Measurements from ENCODE around the gene TMEM154. TPM values are rescaled to one million over a fixed set of nuclear protein-coding genes. Genes with fewer than 3 reads are reported as not detected.

The TMEM154 gene
- polyA plus RNA-seq, 1 of the 3 experiments (the other 2 are of a cell fraction), result 0.58 TPM

DNA sequence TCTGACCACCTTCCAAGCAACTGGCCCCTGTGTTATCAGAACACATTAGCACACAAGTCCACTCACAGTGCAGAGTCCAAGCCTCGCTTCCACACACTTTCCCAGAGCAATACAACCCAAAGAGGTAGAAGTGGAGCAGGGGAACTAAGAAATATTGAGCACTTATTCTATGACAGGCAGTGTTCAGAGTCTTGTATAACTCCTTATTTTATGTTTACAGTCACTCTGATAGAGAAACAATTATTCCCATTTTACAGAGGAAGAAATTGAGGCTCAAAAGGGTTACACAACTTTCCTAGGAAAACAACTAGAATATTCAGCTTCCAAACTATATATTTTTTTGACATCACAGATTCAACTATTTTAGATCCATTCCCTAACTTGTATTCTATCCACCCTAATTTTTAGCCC is 18.3 kb upstream of the TMEM154 start:
- no peaks in the 10 kb centered on the region for H3K79me2 ChIP-seq (ENCODE audit: insufficient read depth)
- no peaks in the 10 kb centered on the region for H3K9me2 ChIP-seq
- no peaks in the 10 kb centered on the region for H4K20me1 ChIP-seq (ENCODE audit: insufficient read depth)
- H3K36me3 ChIP-seq (replicated peaks in 1 of 2; ENCODE audit: control insufficient read depth in 1 of 2, insufficient read depth in 2 of 2, low read length in 1 of 2), result no peaks in the 10 kb centered on the region
- no peak overlapping the region for H2AFZ ChIP-seq (ENCODE audit: low read depth)
- no peaks in the 10 kb centered on the region for H3F3A ChIP-seq (replicated peaks; ENCODE audit: insufficient read depth)
- no peak overlapping the region for H3K4me3 ChIP-seq (ENCODE audit: low read depth in 2 of 2, low read length in 1 of 2)
- TF ChIP-seq, protein P1, sequence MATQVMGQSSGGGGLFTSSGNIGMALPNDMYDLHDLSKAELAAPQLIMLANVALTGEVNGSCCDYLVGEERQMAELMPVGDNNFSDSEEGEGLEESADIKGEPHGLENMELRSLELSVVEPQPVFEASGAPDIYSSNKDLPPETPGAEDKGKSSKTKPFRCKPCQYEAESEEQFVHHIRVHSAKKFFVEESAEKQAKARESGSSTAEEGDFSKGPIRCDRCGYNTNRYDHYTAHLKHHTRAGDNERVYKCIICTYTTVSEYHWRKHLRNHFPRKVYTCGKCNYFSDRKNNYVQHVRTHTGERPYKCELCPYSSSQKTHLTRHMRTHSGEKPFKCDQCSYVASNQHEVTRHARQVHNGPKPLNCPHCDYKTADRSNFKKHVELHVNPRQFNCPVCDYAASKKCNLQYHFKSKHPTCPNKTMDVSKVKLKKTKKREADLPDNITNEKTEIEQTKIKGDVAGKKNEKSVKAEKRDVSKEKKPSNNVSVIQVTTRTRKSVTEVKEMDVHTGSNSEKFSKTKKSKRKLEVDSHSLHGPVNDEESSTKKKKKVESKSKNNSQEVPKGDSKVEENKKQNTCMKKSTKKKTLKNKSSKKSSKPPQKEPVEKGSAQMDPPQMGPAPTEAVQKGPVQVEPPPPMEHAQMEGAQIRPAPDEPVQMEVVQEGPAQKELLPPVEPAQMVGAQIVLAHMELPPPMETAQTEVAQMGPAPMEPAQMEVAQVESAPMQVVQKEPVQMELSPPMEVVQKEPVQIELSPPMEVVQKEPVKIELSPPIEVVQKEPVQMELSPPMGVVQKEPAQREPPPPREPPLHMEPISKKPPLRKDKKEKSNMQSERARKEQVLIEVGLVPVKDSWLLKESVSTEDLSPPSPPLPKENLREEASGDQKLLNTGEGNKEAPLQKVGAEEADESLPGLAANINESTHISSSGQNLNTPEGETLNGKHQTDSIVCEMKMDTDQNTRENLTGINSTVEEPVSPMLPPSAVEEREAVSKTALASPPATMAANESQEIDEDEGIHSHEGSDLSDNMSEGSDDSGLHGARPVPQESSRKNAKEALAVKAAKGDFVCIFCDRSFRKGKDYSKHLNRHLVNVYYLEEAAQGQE (IDR thresholded peaks at IDR 0.05; ENCODE audit: low read depth, low read length), result no peak
- TF ChIP-seq TAF1 (IDR thresholded peaks at IDR 0.05; ENCODE audit: borderline replicate concordance, low read depth, low read length), result no peak
- TF ChIP-seq MEF2A (IDR thresholded peaks at IDR 0.05; ENCODE audit: borderline replicate concordance, low read depth), result no peak
- TF ChIP-seq FOXJ3 (CRISPR knock-in tag; IDR thresholded peaks at IDR 0.05), result no peak
- no peak for TF ChIP-seq ELF1 (IDR thresholded peaks at IDR 0.05)
- TF ChIP-seq, protein P2, sequence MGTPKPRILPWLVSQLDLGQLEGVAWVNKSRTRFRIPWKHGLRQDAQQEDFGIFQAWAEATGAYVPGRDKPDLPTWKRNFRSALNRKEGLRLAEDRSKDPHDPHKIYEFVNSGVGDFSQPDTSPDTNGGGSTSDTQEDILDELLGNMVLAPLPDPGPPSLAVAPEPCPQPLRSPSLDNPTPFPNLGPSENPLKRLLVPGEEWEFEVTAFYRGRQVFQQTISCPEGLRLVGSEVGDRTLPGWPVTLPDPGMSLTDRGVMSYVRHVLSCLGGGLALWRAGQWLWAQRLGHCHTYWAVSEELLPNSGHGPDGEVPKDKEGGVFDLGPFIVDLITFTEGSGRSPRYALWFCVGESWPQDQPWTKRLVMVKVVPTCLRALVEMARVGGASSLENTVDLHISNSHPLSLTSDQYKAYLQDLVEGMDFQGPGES (IDR thresholded peaks at IDR 0.05; ENCODE audit: low read depth, low read length), result no peak
- TF ChIP-seq GABPA (IDR thresholded peaks at IDR 0.05; ENCODE audit: low read depth), result no peak
- no peak for TF ChIP-seq FOSL2 (IDR thresholded peaks at IDR 0.05; ENCODE audit: borderline replicate concordance, low read depth)
- TF ChIP-seq RXRA (IDR thresholded peaks at IDR 0.05; ENCODE audit: borderline replicate concordance, low read depth), result no peak
- TF ChIP-seq RFX5 (IDR thresholded peaks at IDR 0.05; ENCODE audit: low read length), result no peak
- TF ChIP-seq, protein P3, sequence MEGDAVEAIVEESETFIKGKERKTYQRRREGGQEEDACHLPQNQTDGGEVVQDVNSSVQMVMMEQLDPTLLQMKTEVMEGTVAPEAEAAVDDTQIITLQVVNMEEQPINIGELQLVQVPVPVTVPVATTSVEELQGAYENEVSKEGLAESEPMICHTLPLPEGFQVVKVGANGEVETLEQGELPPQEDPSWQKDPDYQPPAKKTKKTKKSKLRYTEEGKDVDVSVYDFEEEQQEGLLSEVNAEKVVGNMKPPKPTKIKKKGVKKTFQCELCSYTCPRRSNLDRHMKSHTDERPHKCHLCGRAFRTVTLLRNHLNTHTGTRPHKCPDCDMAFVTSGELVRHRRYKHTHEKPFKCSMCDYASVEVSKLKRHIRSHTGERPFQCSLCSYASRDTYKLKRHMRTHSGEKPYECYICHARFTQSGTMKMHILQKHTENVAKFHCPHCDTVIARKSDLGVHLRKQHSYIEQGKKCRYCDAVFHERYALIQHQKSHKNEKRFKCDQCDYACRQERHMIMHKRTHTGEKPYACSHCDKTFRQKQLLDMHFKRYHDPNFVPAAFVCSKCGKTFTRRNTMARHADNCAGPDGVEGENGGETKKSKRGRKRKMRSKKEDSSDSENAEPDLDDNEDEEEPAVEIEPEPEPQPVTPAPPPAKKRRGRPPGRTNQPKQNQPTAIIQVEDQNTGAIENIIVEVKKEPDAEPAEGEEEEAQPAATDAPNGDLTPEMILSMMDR (IDR thresholded peaks at IDR 0.05), result no peak
- TF ChIP-seq, protein P4, sequence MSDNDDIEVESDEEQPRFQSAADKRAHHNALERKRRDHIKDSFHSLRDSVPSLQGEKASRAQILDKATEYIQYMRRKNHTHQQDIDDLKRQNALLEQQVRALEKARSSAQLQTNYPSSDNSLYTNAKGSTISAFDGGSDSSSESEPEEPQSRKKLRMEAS (IDR thresholded peaks at IDR 0.05; ENCODE audit: low read depth), result no peak
- TF ChIP-seq, protein P5, sequence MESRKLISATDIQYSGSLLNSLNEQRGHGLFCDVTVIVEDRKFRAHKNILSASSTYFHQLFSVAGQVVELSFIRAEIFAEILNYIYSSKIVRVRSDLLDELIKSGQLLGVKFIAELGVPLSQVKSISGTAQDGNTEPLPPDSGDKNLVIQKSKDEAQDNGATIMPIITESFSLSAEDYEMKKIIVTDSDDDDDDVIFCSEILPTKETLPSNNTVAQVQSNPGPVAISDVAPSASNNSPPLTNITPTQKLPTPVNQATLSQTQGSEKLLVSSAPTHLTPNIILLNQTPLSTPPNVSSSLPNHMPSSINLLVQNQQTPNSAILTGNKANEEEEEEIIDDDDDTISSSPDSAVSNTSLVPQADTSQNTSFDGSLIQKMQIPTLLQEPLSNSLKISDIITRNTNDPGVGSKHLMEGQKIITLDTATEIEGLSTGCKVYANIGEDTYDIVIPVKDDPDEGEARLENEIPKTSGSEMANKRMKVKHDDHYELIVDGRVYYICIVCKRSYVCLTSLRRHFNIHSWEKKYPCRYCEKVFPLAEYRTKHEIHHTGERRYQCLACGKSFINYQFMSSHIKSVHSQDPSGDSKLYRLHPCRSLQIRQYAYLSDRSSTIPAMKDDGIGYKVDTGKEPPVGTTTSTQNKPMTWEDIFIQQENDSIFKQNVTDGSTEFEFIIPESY (IDR thresholded peaks at IDR 0.05; ENCODE audit: borderline replicate concordance, low read depth), result no peak
- TF ChIP-seq CHD2 (IDR thresholded peaks at IDR 0.05; ENCODE audit: low read length, partially characterized antibody), result no peak
- TF ChIP-seq MXI1 (IDR thresholded peaks at IDR 0.05; ENCODE audit: low read depth, low read length), result no peak
- TF ChIP-seq, protein P6, sequence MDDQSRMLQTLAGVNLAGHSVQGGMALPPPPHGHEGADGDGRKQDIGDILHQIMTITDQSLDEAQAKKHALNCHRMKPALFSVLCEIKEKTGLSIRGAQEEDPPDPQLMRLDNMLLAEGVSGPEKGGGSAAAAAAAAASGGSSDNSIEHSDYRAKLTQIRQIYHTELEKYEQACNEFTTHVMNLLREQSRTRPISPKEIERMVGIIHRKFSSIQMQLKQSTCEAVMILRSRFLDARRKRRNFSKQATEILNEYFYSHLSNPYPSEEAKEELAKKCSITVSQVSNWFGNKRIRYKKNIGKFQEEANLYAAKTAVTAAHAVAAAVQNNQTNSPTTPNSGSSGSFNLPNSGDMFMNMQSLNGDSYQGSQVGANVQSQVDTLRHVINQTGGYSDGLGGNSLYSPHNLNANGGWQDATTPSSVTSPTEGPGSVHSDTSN (IDR thresholded peaks at IDR 0.05), result no peak
- no peak overlapping the region for H3K9ac ChIP-seq
- POLR2A ChIA-PET, result no interaction called here
- WGBS (ENCODE audit: low lambda C conversion rate), result 0% methylated on average over 1 of the region's 1 CpG
- CTCF ChIA-PET, result interaction anchor here (1.9 kb wide), 1 partner anchor 58 kb away, joined by 5 read pairs; no protein-coding TSS in a partner anchor
- H3K4me1 ChIP-seq (ENCODE audit: control insufficient read depth in 1 of 2, insufficient read depth in 2 of 2, low read depth in 1 of 2, low read length in 1 of 2), result peaks cover 0 to 4% of the 10 kb centered on the region in 2 experiments; a peak in 1 of 4 replicates
- H3K9me3 ChIP-seq, result no peaks in the 10 kb centered on the region
- DNase-seq, result no peak
- no peak overlapping the region for H3K4me2 ChIP-seq
- H3K27me3 ChIP-seq (ENCODE audit: insufficient read depth), result no peaks in the 10 kb centered on the region
- H3K27ac ChIP-seq (ENCODE audit: low read depth in 2 of 2, low read length in 1 of 2), result no peak overlapping the region
